Stomach (tissue), 9 donors: ENCODE results near the gene KLHL28. TPM values are rescaled to one million over a fixed set of nuclear protein-coding genes. Genes with fewer than 3 reads are reported as not detected.

Experiments
- DNase-seq, 2 donors: peaks; one replicate each; pipeline versions ENCODE4 v3.0.0 to v3.0.0-alpha.2; 2013 to 2019
- H3K27ac ChIP-seq, 5 donors: fragments of 200-600 bp in 4 of 5; sonication (generic) in 4 of 5; one replicate each; pipeline ENCODE4 v1.5.1; 2013 to 2019; ENCODE audit warnings: mild to moderate bottlenecking in 1 of 5, moderate library complexity in 1 of 5
- H3K27me3 ChIP-seq, 3 donors: fragments of 200-600 bp; sonication (generic); one replicate each; pipeline ENCODE4 v1.5.1; 2017 to 2019; ENCODE audit warnings: mixed run types in 1 of 3
- H3K36me3 ChIP-seq, 4 donors: fragments of 200-600 bp; sonication (generic); 1 replicate in 3 of 4; 2 replicates in 1 of 4; pipeline ENCODE4 v1.5.1; 2016 to 2019
- H3K4me1 ChIP-seq, 4 donors: fragments of 200-600 bp; sonication (generic); one replicate each; pipeline ENCODE4 v1.5.1; 2016 to 2019
- H3K4me3 ChIP-seq, 4 donors: fragments of 200-600 bp; sonication (generic) in 3 of 4; one replicate each; pipeline ENCODE4 v1.5.1; 2016 to 2019; ENCODE audit warnings: mild to moderate bottlenecking in 1 of 4
- H3K9me3 ChIP-seq, 4 donors: fragments of 200-600 bp; sonication (generic); one replicate each; pipeline ENCODE4 v1.5.1; 2016 to 2019
- CTCF ChIP-seq, 7 experiments: fragments of 450-650 bp in 4 of 7; fragments of 200-600 bp in 3 of 7; sonication (generic) in 3 of 7; IDR thresholded peaks; one replicate each; pipeline ENCODE4 v1.5.1; 2016 to 2019; ENCODE audit warnings: antibody characterized with exemption in 7 of 7, control low read depth in 2 of 7, mild to moderate bottlenecking in 1 of 7
- EP300 ChIP-seq: sonication (generic); formaldehyde crosslinking; IDR thresholded peaks from one replicate; pipeline ENCODE4 v1.6.1; 2017; ENCODE audit warnings: antibody characterized with exemption
- POLR2A ChIP-seq, 4 donors: fragments of 450-650 bp; IDR thresholded peaks; one replicate each; pipeline ENCODE4 v1.6.1; 2016; ENCODE audit warnings: antibody characterized with exemption in 4 of 4, control low read depth in 2 of 4, mild to moderate bottlenecking in 1 of 4, moderate library complexity in 1 of 4
- POLR2AphosphoS5 ChIP-seq, 3 donors: sonication (generic); formaldehyde crosslinking; IDR thresholded peaks; one replicate each; pipeline ENCODE4 v1.6.1; 2016; ENCODE audit warnings: antibody characterized with exemption in 3 of 3
- WGBS, 5 donors: extraction: QIAGEN DNeasy Blood & Tissue Kit in 3 of 5; methylation state at CpG; one replicate each; pipeline versions ENCODE4 v1.1.5 to v1.1.7; 2013 to 2018; 5-methylcytosine and 5-hydroxymethylcytosine counted together
- intact Hi-C: fragments of 100-400 bp; cut with DNase I; formaldehyde crosslinking; loops from one replicate; pipeline ENCODE4 v1.15.1; 2023; ENCODE audit warnings: low total_unique reads
- polyA plus RNA-seq, 3 donors: library from polyadenylated mRNA; stranded (reverse); fragments of 200-250 nt; gene quantifications; one replicate each; pipeline ENCODE4 v1.2.3, GENCODE V29; 2013
- total RNA-seq, 5 donors: library from RNA; depleted of rRNA; stranded (reverse); fragments of >200 nt; gene quantifications; one replicate each; pipeline versions ENCODE4 v1.1.0 to v1.2.3, GENCODE V29; 2014 to 2016
- donor health status: healthy with polysubstance abuse.
- donor health status: Bipolar disorder and iron deficiency.
- donor health status: healthy.

KLHL28 gene
- total and polyA plus RNA-seq, 8 donors: 1.5 to 20.6 (median 7.0) TPM

- TF ChIP-seq POLR2A (IDR thresholded peaks at IDR 0.05): no peak
- TF ChIP-seq EP300: no peak
- no peak for TF ChIP-seq CTCF (IDR thresholded peaks at IDR 0.05)
- no peak for TF ChIP-seq POLR2AphosphoS5 (IDR thresholded peaks at IDR 0.05)
- 88 to 96% (median 94%) methylated on average over 6 of the region's 6 CpGs for WGBS, 5 donors
- Histone ChIP-seq H3K27ac (no peak overlapping the region), H3K4me3 (no peak overlapping the region), H3K9me3 (no peaks in the 10 kb centered on the region), H3K36me3 (peaks cover 17 to 83% (median 69%) of the 10 kb centered on the region in 4 donors), H3K27me3 (no peaks in the 10 kb centered on the region), H3K4me1 (no peaks in the 10 kb centered on the region)
- DNase-seq: no peak
- intact Hi-C loops: no loop called here
Measured at GRCh38 chr14:44940944-44941343, 20.8 kb downstream of the KLHL28 start.

- no peaks in the 10 kb centered on the region for H3K4me1 ChIP-seq
- intact Hi-C loops: no loop called here
- H3K9me3 ChIP-seq: no peaks in the 10 kb centered on the region
- no peak overlapping the region for H3K4me3 ChIP-seq
- H3K36me3 ChIP-seq: peaks cover 12 to 77% (median 63%) of the 10 kb centered on the region in 4 donors
- TF ChIP-seq POLR2A (IDR thresholded peaks at IDR 0.05) (no peak), POLR2AphosphoS5 (IDR thresholded peaks at IDR 0.05) (no peak), EP300 (no peak), CTCF (IDR thresholded peaks at IDR 0.05) (no peak)
- DNase-seq: no peak
- no peaks in the 10 kb centered on the region for H3K27me3 ChIP-seq
- H3K27ac ChIP-seq: no peak overlapping the region
Measured at GRCh38 chr14:44940211-44940610, 21.5 kb downstream of the KLHL28 start.

- TF ChIP-seq EP300: no peak
- TF ChIP-seq POLR2A (IDR thresholded peaks at IDR 0.05): no peak
- TF ChIP-seq CTCF (IDR thresholded peaks at IDR 0.05): no peak
- no peak for TF ChIP-seq POLR2AphosphoS5 (IDR thresholded peaks at IDR 0.05)
- intact Hi-C loops: no loop called here
- Histone ChIP-seq H3K27me3 (no peaks in the 10 kb centered on the region), H3K9me3 (no peaks in the 10 kb centered on the region), H3K4me3 (no peak overlapping the region), H3K36me3 (peaks cover 12 to 69% (median 57%) of the 10 kb centered on the region in 4 donors), H3K4me1 (no peaks in the 10 kb centered on the region), H3K27ac (no peak overlapping the region)
- no peak for DNase-seq
- 94 to 100% (median 98%) methylated on average over 2 of the region's 2 CpGs for WGBS, 5 donors
Measured at GRCh38 chr14:44937547-44937946, 24.2 kb downstream of the KLHL28 start.

GRCh38 chr14:44935155-44935554 is 26.6 kb downstream of the KLHL28 start:
- H3K27me3 ChIP-seq: no peaks in the 10 kb centered on the region
- no peak for DNase-seq
- H3K36me3 ChIP-seq: peaks cover 4 to 68% (median 52%) of the 10 kb centered on the region in 4 donors
- H3K4me1 ChIP-seq: no peaks in the 10 kb centered on the region
- WGBS, 5 donors: 88 to 93% (median 91%) methylated on average over 2 of the region's 2 CpGs
- no peak overlapping the region for H3K4me3 ChIP-seq
- H3K27ac ChIP-seq: no peak overlapping the region
- no peaks in the 10 kb centered on the region for H3K9me3 ChIP-seq
- TF ChIP-seq EP300: no peak
- TF ChIP-seq POLR2A (IDR thresholded peaks at IDR 0.05): no peak
- intact Hi-C loops: no loop called here

- 86 to 89% (median 88%) methylated on average over 7 of the region's 7 CpGs for WGBS, 5 donors
- intact Hi-C loops: no loop called here
- no peak overlapping the region for H3K4me3 ChIP-seq
- DNase-seq: no peak
- no peaks in the 10 kb centered on the region for H3K4me1 ChIP-seq
- no peaks in the 10 kb centered on the region for H3K27me3 ChIP-seq
- no peaks in the 10 kb centered on the region for H3K9me3 ChIP-seq
- no peak for TF ChIP-seq CTCF (IDR thresholded peaks at IDR 0.05)
- no peak for TF ChIP-seq POLR2A (IDR thresholded peaks at IDR 0.05)
- no peak for TF ChIP-seq EP300
- no peak for TF ChIP-seq POLR2AphosphoS5 (IDR thresholded peaks at IDR 0.05)
- H3K27ac ChIP-seq: no peak overlapping the region
- H3K36me3 ChIP-seq: peaks cover 0 to 39% (median 26%) of the 10 kb centered on the region in 4 donors
Measured at GRCh38 chr14:44928793-44929192, 33.0 kb downstream of the KLHL28 start.
